HEK293 (cell line): ENCODE results near the gene SLC6A17.

Experiments
- CTCF ChIA-PET: fragments of 350-600 bp; formaldehyde crosslinking; extraction: SDS; loops from one replicate; lab custom pipeline; 2021; ENCODE audit warnings: antibody characterized with exemption; lab: Yijun Ruan, JAX
- POLR2A ChIA-PET: fragments of 300-600 bp; formaldehyde crosslinking; extraction: SDS; loops from one replicate; lab custom pipeline; 2020; ENCODE audit warnings: antibody characterized with exemption, inconsistent platforms; lab: Yijun Ruan, JAX
- H3K27ac ChIP-seq: fragments of 200-500 bp; sonication (Bioruptor generic); 2 replicates; pipeline ENCODE4 v1.5.1; 2014; ENCODE audit warnings: low read depth, low read length, control low read depth, inconsistent platforms; ENCODE audit errors: extremely low read depth
- H3K36me3 ChIP-seq, 2 experiments: fragments of 200-500 bp in 1 of 2; sonication (Bioruptor generic) in 1 of 2; 1 replicate in 1 of 2; 2 replicates in 1 of 2; pipeline ENCODE4 v1.5.1; 2014 to 2017; ENCODE audit warnings: inconsistent platforms in 2 of 2, low read length in 2 of 2; ENCODE audit not compliant: control insufficient read depth in 2 of 2, insufficient read depth in 1 of 2
- H3K4me1 ChIP-seq: fragments of 200-500 bp; sonication (Bioruptor generic); 2 replicates; pipeline ENCODE4 v1.5.1; 2014; ENCODE audit warnings: mild to moderate bottlenecking, low read length, inconsistent platforms; ENCODE audit not compliant: control insufficient read depth, insufficient read depth
- H3K4me3 ChIP-seq: 2 replicates; pipeline ENCODE4 v1.5.1; 2011; ENCODE audit warnings: low read depth, mild to moderate bottlenecking, control low read depth, low read length, moderate library complexity
- H3K9me3 ChIP-seq: fragments of 200-500 bp; sonication (Bioruptor generic); 2 replicates; pipeline ENCODE4 v1.5.1; 2014; ENCODE audit warnings: low read depth, low read length, inconsistent platforms; ENCODE audit not compliant: control insufficient read depth, insufficient read depth
- ATF2 ChIP-seq: fragments of 450-650 bp; formaldehyde crosslinking; IDR thresholded peaks from 2 replicates; pipeline ENCODE4 v1.5.1; 2016; ENCODE audit warnings: missing biosample characterization, missing genetic modification characterization, low read depth
- GLIS2 ChIP-seq: fragments of 450-650 bp; formaldehyde crosslinking; IDR thresholded peaks from 2 replicates; pipeline ENCODE4 v1.5.1; 2016; ENCODE audit warnings: missing biosample characterization, missing genetic modification characterization
- SALL2 ChIP-seq: fragments of 450-650 bp; formaldehyde crosslinking; IDR thresholded peaks from 2 replicates; pipeline ENCODE4 v1.5.0; 2017; ENCODE audit warnings: missing biosample characterization, mild to moderate bottlenecking, missing genetic modification characterization, borderline replicate concordance
- SP3 ChIP-seq: fragments of 450-650 bp; formaldehyde crosslinking; IDR thresholded peaks from 2 replicates; pipeline ENCODE4 v1.5.1; 2016; ENCODE audit warnings: missing biosample characterization, missing genetic modification characterization
- ZBTB49 ChIP-seq: fragments of 450-650 bp; formaldehyde crosslinking; IDR thresholded peaks from 2 replicates; pipeline ENCODE4 v1.5.1; 2016; ENCODE audit warnings: missing biosample characterization, missing genetic modification characterization, low read depth
- ZFP3 ChIP-seq: fragments of 450-650 bp; formaldehyde crosslinking; IDR thresholded peaks from 2 replicates; pipeline ENCODE4 v1.5.1; 2016; ENCODE audit warnings: low read depth, missing biosample characterization, missing genetic modification characterization
- ZNF112 ChIP-seq: fragments of 450-650 bp; formaldehyde crosslinking; IDR thresholded peaks from 2 replicates; pipeline ENCODE4 v1.5.0; 2017; ENCODE audit warnings: missing biosample characterization, missing genetic modification characterization
- ZNF138 ChIP-seq: fragments of 450-650 bp; formaldehyde crosslinking; IDR thresholded peaks from 2 replicates; pipeline ENCODE4 v1.5.1; 2016; ENCODE audit warnings: missing biosample characterization, missing genetic modification characterization, borderline replicate concordance
- ZNF155 ChIP-seq: fragments of 450-650 bp; formaldehyde crosslinking; IDR thresholded peaks from 2 replicates; pipeline ENCODE4 v1.5.1; 2016; ENCODE audit warnings: missing biosample characterization, missing genetic modification characterization
- ZNF239 ChIP-seq: fragments of 450-650 bp; formaldehyde crosslinking; IDR thresholded peaks from 2 replicates; pipeline ENCODE4 v1.5.1; 2016; ENCODE audit warnings: missing biosample characterization, missing genetic modification characterization
- ZNF24 ChIP-seq: fragments of 450-650 bp; formaldehyde crosslinking; IDR thresholded peaks from 2 replicates; pipeline ENCODE4 v1.5.1; 2016; ENCODE audit warnings: missing biosample characterization, missing genetic modification characterization
- ZNF248 ChIP-seq: fragments of 450-650 bp; formaldehyde crosslinking; IDR thresholded peaks from 2 replicates; pipeline ENCODE4 v1.5.1; 2017; ENCODE audit warnings: missing biosample characterization, missing genetic modification characterization
- ZNF302 ChIP-seq: fragments of 450-650 bp; formaldehyde crosslinking; IDR thresholded peaks from 2 replicates; pipeline ENCODE4 v1.5.1; 2016; ENCODE audit warnings: missing biosample characterization, missing genetic modification characterization, low read depth
- ZNF335 ChIP-seq: fragments of 450-650 bp; formaldehyde crosslinking; conservative IDR thresholded peaks from 2 replicates; pipeline ENCODE4 v1.5.1; 2016; ENCODE audit warnings: missing biosample characterization, missing genetic modification characterization
- ZNF341 ChIP-seq: fragments of 450-650 bp; formaldehyde crosslinking; IDR thresholded peaks from 2 replicates; pipeline ENCODE4; 2016; ENCODE audit warnings: low read depth, missing biosample characterization, missing genetic modification characterization
- ZNF37A ChIP-seq: fragments of 450-650 bp; IDR thresholded peaks from 2 replicates; pipeline ENCODE4 v1.5.1; 2018; ENCODE audit warnings: missing biosample characterization, missing genetic modification characterization
- ZNF558 ChIP-seq: fragments of 450-650 bp; formaldehyde crosslinking; IDR thresholded peaks from 2 replicates; pipeline ENCODE4 v1.5.1; 2016; ENCODE audit warnings: missing biosample characterization, missing genetic modification characterization
- ZNF623 ChIP-seq: fragments of 450-650 bp; formaldehyde crosslinking; IDR thresholded peaks from 2 replicates; pipeline ENCODE4 v1.5.1; 2016; ENCODE audit warnings: missing biosample characterization, missing genetic modification characterization
- ZNF629 ChIP-seq: fragments of 450-650 bp; formaldehyde crosslinking; IDR thresholded peaks from 2 replicates; pipeline ENCODE4 v1.5.1; 2017; ENCODE audit warnings: missing biosample characterization, missing genetic modification characterization
- ZNF654 ChIP-seq: fragments of 450-650 bp; formaldehyde crosslinking; IDR thresholded peaks from 2 replicates; pipeline ENCODE4 v1.5.1; 2016; ENCODE audit warnings: low read depth, missing biosample characterization, missing genetic modification characterization
- ZNF664 ChIP-seq: fragments of 450-650 bp; formaldehyde crosslinking; IDR thresholded peaks from 2 replicates; pipeline ENCODE4 v1.5.1; 2016; ENCODE audit warnings: missing biosample characterization, missing genetic modification characterization
- ZNF707 ChIP-seq: fragments of 450-650 bp; formaldehyde crosslinking; IDR thresholded peaks from 2 replicates; pipeline ENCODE4 v1.5.1; 2016; ENCODE audit warnings: missing biosample characterization, missing genetic modification characterization
- ZNF747 ChIP-seq: fragments of 450-650 bp; formaldehyde crosslinking; IDR thresholded peaks from 2 replicates; pipeline ENCODE4 v1.5.1; 2016; ENCODE audit warnings: missing biosample characterization, missing genetic modification characterization
- ZNF768 ChIP-seq: fragments of 450-650 bp; formaldehyde crosslinking; IDR thresholded peaks from 2 replicates; pipeline ENCODE4 v1.5.1; 2018; ENCODE audit warnings: missing biosample characterization, mild to moderate bottlenecking, missing genetic modification characterization
- ZNF785 ChIP-seq: fragments of 450-650 bp; formaldehyde crosslinking; IDR thresholded peaks from 2 replicates; pipeline ENCODE4 v1.5.1; 2016; ENCODE audit warnings: missing biosample characterization, missing genetic modification characterization
- ZSCAN30 ChIP-seq: fragments of 450-650 bp; IDR thresholded peaks from 2 replicates; pipeline ENCODE4 v1.5.1; 2018; ENCODE audit warnings: missing biosample characterization, mild to moderate bottlenecking, missing genetic modification characterization, moderate library complexity

SLC6A17 gene

GRCh38 chr1:110248746-110249145 is 98.5 kb downstream of the SLC6A17 start:
- Histone ChIP-seq H3K9me3 (no peaks in the 10 kb centered on the region), H3K4me1 (no peaks in the 10 kb centered on the region), H3K4me3 (no peak overlapping the region), H3K27ac (no peak overlapping the region), H3K36me3 (no peaks in the 10 kb centered on the region)
- no peak for TF ChIP-seq ATF2 (tag by site-specific recombination)
- TF ChIP-seq ZNF747 (tag by site-specific recombination): no peak
- no peak for TF ChIP-seq ZNF707
- TF ChIP-seq ZNF785 (tag by site-specific recombination): no peak
- TF ChIP-seq SP3 (tag by site-specific recombination): no peak
- TF ChIP-seq ZNF768: no peak
- TF ChIP-seq ZNF24 (tag by site-specific recombination): no peak
- no peak for TF ChIP-seq ZNF654 (tag by site-specific recombination)
- TF ChIP-seq ZFP3: no peak
- TF ChIP-seq ZSCAN30: no peak
- TF ChIP-seq ZNF664 (tag by site-specific recombination): no peak
- no peak for TF ChIP-seq ZNF341
- no peak for TF ChIP-seq ZNF155 (tag by site-specific recombination)
- no peak for TF ChIP-seq ZNF112
- no peak for TF ChIP-seq ZNF138 (tag by site-specific recombination)
- no peak for TF ChIP-seq ZNF623 (tag by site-specific recombination)
- CTCF ChIA-PET: interaction anchor here (1.3 to 1.5 kb wide), 2 partner anchors 41 to 64 kb away, joined by 6 to 7 read pairs; no protein-coding TSS in a partner anchor
- POLR2A ChIA-PET: no interaction called here

GRCh38 chr1:110249256-110249655 is 99.0 kb downstream of the SLC6A17 start:
- Histone ChIP-seq H3K36me3 (no peaks in the 10 kb centered on the region), H3K4me1 (no peaks in the 10 kb centered on the region), H3K27ac (no peak overlapping the region), H3K4me3 (no peak overlapping the region), H3K9me3 (no peaks in the 10 kb centered on the region)
- ChIA-PET CTCF (interaction anchor here (1.3 to 1.5 kb wide), 2 partner anchors 41 to 63 kb away, joined by 6 to 7 read pairs; no protein-coding TSS in a partner anchor), POLR2A (no interaction called here)
- TF ChIP-seq GLIS2 (tag by site-specific recombination) (no peak), ZNF24 (tag by site-specific recombination) (no peak), ZSCAN30 (no peak), SALL2 (tag by site-specific recombination) (no peak), ZNF629 (tag by site-specific recombination) (no peak), ZNF335 (tag by site-specific recombination) (no peak), ZNF37A (tag by site-specific recombination) (no peak), ZBTB49 (no peak), ZNF239 (no peak), ZNF302 (tag by site-specific recombination) (no peak), ZNF558 (tag by site-specific recombination) (no peak), ZNF248 (tag by site-specific recombination) (no peak)
